ENCODE results near the gene CDK2. TPM values are rescaled to one million over a fixed set of nuclear protein-coding genes. Genes with fewer than 3 reads are reported as not detected.
"Not testable (repeated sequence)": the region's sequence is repeated elsewhere in the genome, so short reads cannot be mapped to it uniquely, and the experiment has no call there.

CDK2 gene
- total RNA-seq, 2 donors from 2014 or later = 24.3 to 28.2 TPM

DNA sequence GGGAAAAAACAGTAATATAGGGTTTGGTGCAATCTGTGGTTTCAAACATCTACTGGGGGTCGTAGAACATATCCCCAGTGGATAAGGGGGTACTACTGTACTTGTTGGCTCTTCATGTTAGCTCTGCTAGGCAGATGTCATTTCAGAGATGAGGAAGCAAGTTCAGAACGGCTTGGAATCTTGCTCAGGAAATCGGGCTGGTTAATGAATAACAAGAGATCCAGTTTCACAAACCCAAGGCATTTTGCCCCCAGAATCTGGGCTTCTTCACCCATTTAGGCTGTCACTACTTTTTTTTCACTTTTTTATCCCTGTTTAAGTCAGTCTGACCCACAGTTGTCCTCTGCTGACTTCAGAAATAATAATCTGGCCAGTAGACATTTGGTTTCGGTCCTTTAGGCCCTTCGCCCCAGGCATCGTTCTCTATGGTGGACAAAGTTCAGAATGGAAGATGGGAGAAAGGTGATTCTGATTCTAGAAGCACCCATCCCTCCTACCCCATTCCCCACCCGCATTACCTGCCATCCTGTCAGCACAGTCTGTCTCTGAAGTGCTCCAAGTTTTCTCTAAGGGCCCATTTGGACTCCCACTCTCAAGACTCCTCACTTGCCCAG lies 35.0 kb downstream of the CDK2 start:
- no peak for DNase-seq (ENCODE audit: low spot score)
- Histone ChIP-seq H3K27ac (no peak overlapping the region), H3K27me3 (replicated peaks; ENCODE audit: insufficient read depth) (no peaks in the 10 kb centered on the region), H3K4me1 (replicated peaks) (peaks cover 4% of the 10 kb centered on the region), H3K4me3 (no peak overlapping the region), H3K9me3 (no peaks in the 10 kb centered on the region), H3K36me3 (no peaks in the 10 kb centered on the region)
- intact Hi-C loops (cut with DNase I) = no loop called here
- TF ChIP-seq POLR2AphosphoS5 (IDR thresholded peaks at IDR 0.05) (no peak), POLR2A (IDR thresholded peaks at IDR 0.05) (no peak)
- TF ChIP-seq, protein P1, sequence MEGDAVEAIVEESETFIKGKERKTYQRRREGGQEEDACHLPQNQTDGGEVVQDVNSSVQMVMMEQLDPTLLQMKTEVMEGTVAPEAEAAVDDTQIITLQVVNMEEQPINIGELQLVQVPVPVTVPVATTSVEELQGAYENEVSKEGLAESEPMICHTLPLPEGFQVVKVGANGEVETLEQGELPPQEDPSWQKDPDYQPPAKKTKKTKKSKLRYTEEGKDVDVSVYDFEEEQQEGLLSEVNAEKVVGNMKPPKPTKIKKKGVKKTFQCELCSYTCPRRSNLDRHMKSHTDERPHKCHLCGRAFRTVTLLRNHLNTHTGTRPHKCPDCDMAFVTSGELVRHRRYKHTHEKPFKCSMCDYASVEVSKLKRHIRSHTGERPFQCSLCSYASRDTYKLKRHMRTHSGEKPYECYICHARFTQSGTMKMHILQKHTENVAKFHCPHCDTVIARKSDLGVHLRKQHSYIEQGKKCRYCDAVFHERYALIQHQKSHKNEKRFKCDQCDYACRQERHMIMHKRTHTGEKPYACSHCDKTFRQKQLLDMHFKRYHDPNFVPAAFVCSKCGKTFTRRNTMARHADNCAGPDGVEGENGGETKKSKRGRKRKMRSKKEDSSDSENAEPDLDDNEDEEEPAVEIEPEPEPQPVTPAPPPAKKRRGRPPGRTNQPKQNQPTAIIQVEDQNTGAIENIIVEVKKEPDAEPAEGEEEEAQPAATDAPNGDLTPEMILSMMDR (IDR thresholded peaks at IDR 0.05) = no peak
- WGBS = 63% methylated on average over 7 of the region's 7 CpGs

DNA sequence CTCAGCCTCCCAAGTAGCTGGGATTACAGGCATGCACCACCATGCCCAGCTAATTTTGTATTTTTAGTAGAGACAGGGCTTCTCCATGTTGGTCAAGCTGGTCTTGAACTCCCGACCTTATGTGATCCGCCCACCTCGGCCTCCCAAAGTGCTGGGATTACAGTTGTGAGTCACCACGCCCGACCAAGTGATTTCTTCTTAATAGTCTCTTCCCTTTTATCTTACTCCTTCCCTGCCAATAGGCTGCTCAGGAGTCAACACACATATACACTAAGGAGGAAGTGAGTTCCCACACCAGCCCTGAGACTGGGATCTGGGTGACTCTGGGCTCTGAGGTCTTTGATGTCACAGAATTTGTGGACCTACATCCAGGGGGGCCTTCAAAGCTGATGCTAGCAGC lies 36.7 kb downstream of the CDK2 start:
- intact Hi-C loops (cut with DNase I); H3K27me3 ChIP-seq (replicated peaks; ENCODE audit: insufficient read depth); H3K36me3 ChIP-seq; DNase-seq (ENCODE audit: low spot score); H3K4me1 ChIP-seq (replicated peaks); H3K4me3 ChIP-seq; H3K9me3 ChIP-seq; H3K27ac ChIP-seq: not testable (repeated sequence)
- 91% methylated on average over 5 of the region's 5 CpGs for WGBS

DNA sequence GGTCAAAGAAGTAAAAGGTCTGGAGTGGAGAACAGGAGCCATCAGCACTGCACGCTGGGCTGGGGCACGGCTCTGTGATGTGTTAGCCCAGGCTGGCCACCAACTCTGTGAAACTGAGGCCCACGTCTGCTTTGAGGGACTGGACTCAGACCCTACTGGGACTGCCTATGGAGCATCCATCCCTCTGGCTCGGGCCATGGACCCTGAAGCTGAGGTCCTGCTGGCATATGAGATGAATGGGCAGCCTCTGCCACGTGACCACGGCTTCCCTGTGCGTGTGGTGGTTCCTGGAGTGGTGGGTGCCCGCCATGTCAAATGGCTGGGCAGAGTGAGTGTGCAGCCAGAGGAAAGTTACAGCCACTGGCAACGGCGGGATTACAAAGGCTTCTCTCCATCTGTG lies 37.6 kb downstream of the CDK2 start:
- H3K4me1 ChIP-seq (replicated peaks) = no peaks in the 10 kb centered on the region
- no peak overlapping the region for H3K27ac ChIP-seq
- H3K36me3 ChIP-seq = no peaks in the 10 kb centered on the region
- intact Hi-C loops (cut with DNase I) = no loop called here
- no peak for TF ChIP-seq POLR2A (IDR thresholded peaks at IDR 0.05)
- TF ChIP-seq POLR2AphosphoS5 (IDR thresholded peaks at IDR 0.05) = no peak
- TF ChIP-seq, protein P1 (IDR thresholded peaks at IDR 0.05) = no peak
- H3K27me3 ChIP-seq (replicated peaks; ENCODE audit: insufficient read depth) = no peaks in the 10 kb centered on the region
- DNase-seq (ENCODE audit: low spot score) = no peak
- WGBS = 96% methylated on average over 10 of the region's 10 CpGs
- H3K9me3 ChIP-seq = no peaks in the 10 kb centered on the region
- H3K4me3 ChIP-seq = no peak overlapping the region

DNA sequence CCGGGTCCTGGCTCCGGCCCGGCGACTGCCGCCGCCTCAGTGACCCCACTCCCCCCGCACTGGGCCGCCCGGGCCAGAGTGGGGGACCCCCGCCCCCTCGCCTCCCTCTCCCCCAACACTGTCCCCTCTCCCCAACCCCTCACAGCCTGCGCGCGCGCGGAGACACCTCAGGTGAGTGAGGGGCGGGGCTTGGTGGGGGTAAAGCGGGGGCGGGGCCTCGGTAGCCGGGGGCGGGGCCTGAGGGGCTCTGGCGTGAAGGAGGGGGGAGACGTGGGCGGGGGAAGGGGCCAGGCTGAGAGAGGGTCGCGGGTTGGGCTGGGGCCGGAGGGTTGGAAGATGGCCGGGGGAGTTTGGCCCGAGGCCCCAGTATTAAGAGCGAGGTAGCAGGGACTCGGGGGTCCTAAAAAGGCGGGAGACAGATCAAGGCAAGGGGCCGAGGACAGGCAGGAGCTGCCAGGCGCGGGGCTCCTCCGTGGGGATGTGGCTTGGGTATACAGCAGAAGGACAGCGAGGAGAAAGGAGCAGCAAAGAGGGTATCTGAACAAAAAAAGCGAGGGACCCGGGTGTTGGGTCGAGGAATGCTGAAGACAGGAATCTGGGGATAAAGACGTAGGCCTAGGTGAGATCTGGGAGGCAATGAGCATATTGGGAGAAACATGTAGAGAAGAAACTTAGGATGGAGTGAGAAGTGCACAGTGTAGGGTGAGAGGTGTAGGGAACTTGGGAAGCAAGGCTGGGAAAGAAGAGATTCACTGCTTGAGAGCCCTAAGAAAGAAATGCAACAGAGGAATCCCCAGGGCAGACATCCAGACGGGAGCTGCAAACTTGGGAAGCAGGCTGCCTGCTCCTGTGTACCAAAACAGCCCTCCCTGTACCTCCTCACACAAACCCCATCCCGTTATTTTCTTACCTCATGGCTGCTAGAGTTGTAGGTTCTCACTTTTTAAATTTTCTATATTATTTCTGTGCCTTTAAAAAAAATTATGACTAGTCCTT lies 41.2 kb downstream of the CDK2 start:
- Histone ChIP-seq H3K4me1 (replicated peaks) (no peaks in the 10 kb centered on the region), H3K4me3 (peak overlapping the region; percentile 96), H3K9me3 (no peaks in the 10 kb centered on the region), H3K36me3 (no peaks in the 10 kb centered on the region), H3K27ac (peak overlapping the region; percentile 98 to 99), H3K27me3 (replicated peaks; ENCODE audit: insufficient read depth) (no peaks in the 10 kb centered on the region)
- TF ChIP-seq, protein P1 (IDR thresholded peaks at IDR 0.05) = no peak
- TF ChIP-seq POLR2A (IDR thresholded peaks at IDR 0.05) = no peak
- TF ChIP-seq POLR2AphosphoS5 (IDR thresholded peaks at IDR 0.05) = no peak
- peak; percentile 57 for DNase-seq (ENCODE audit: low spot score)
- intact Hi-C loops (cut with DNase I) = no loop called here
- 2% methylated on average over 26 of the region's 44 CpGs for WGBS

DNA sequence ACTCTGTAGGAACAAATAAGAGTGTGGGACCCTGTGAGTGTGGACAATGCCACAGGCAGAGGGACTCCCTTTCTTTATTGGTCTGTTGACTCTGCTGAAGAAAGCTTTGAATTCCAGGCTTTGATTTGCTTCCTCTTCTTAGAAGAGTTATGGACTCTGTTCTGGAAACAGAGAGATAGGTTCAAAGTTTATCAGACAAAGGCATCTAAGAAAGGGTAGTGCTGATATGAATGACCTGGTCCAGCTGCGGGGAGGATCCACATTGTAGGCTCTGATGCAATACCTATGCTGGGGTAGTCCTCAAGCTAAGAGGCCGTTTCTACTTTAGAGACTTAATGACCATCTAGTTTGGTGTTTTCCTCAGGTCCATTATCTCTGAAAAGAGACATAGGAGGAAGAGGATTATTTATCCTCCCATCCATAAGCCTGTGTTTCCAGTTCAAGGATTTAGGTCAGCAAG lies 43.5 kb downstream of the CDK2 start:
- Histone ChIP-seq H3K27me3 (replicated peaks; ENCODE audit: insufficient read depth) (no peaks in the 10 kb centered on the region), H3K27ac (no peak overlapping the region), H3K4me3 (no peak overlapping the region), H3K9me3 (no peaks in the 10 kb centered on the region), H3K4me1 (replicated peaks) (no peaks in the 10 kb centered on the region), H3K36me3 (no peaks in the 10 kb centered on the region)
- TF ChIP-seq, protein P1 (IDR thresholded peaks at IDR 0.05) = no peak
- TF ChIP-seq POLR2A (IDR thresholded peaks at IDR 0.05) = no peak
- TF ChIP-seq POLR2AphosphoS5 (IDR thresholded peaks at IDR 0.05) = no peak
- 61% methylated on average over 2 of the region's 2 CpGs for WGBS
- no peak for DNase-seq (ENCODE audit: low spot score)
- intact Hi-C loops (cut with DNase I) = no loop called here
